B cell (primary cell): Measurements from ENCODE around the gene ENC1. TPM values are rescaled to one million over a fixed set of nuclear protein-coding genes. Genes with fewer than 3 reads are reported as not detected.

Experiments used
- ATAC-seq: fragments of 200-7000 bp; cut with Tn5 transposase; one replicate; pipeline ENCODE4 v1.10.0; 2021; ENCODE audit warnings: low read depth, mild to moderate bottlenecking, moderate number of reproducible peaks, moderate library complexity
- CTCF ChIA-PET: fragments of 350-600 bp; sonication (Branson Sonifier 250); formaldehyde crosslinking; loops from one replicate; lab custom pipeline; 2021; ENCODE audit warnings: antibody characterized with exemption, inconsistent platforms; lab: Charles Lee
- POLR2A ChIA-PET: fragments of 350-600 bp; sonication (Branson Sonifier 250); formaldehyde crosslinking; loops from one replicate; lab custom pipeline; 2021; ENCODE audit warnings: antibody characterized with exemption; lab: Charles Lee
- DNase-seq: peaks from one replicate; pipeline ENCODE4 v3.0.0; 2013
- H2AFZ ChIP-seq: 2 replicates; pipeline ENCODE4 v1.6.1; 2012; ENCODE audit warnings: mild to moderate bottlenecking, low read depth, low read length; ENCODE audit not compliant: insufficient read depth, poor library complexity, severe bottlenecking
- H3K27ac ChIP-seq, 2 donors: 1 replicate in 1 of 2; 2 replicates in 1 of 2; pipeline ENCODE4 v1.5.1; 2012 to 2013; ENCODE audit warnings: low read length in 2 of 2, mild to moderate bottlenecking in 2 of 2, moderate library complexity in 1 of 2
- H3K27me3 ChIP-seq, 4 experiments: fragments of 200-600 bp in 1 of 4; sonication (generic) in 1 of 4; replicated peaks in 1 of 4; 1 replicate in 2 of 4; 2 replicates in 2 of 4; pipeline versions ENCODE4 v1.6.1 to v1.7.0; 2013 to 2016; ENCODE audit warnings: low read length in 3 of 4, mild to moderate bottlenecking in 2 of 4, mixed read lengths in 1 of 4, moderate library complexity in 1 of 4; ENCODE audit not compliant: insufficient read depth in 4 of 4, control insufficient read depth in 3 of 4; ENCODE audit errors: control extremely low read depth in 1 of 4
- H3K36me3 ChIP-seq, 2 experiments: replicated peaks in 1 of 2; 1 replicate in 1 of 2; 2 replicates in 1 of 2; pipeline versions ENCODE4 v1.6.1 to v1.7.1; 2013; ENCODE audit warnings: low read length in 1 of 2; ENCODE audit not compliant: insufficient read depth in 2 of 2, control insufficient read depth in 1 of 2; ENCODE audit errors: control extremely low read depth in 1 of 2, extremely low read depth in 1 of 2
- H3K4me1 ChIP-seq, 2 donors: fragments of 200-600 bp in 1 of 2; sonication (generic) in 1 of 2; 1 replicate in 1 of 2; 2 replicates in 1 of 2; pipeline versions ENCODE4 v1.5.1 to v1.6.1; 2013 to 2017; ENCODE audit warnings: low read length in 2 of 2; ENCODE audit not compliant: control insufficient read depth in 2 of 2, insufficient read depth in 2 of 2
- H3K4me2 ChIP-seq: replicated peaks from 2 replicates; pipeline ENCODE3; 2012; ENCODE audit warnings: mild to moderate bottlenecking, low read depth, low read length; ENCODE audit not compliant: poor library complexity, severe bottlenecking
- H3K4me3 ChIP-seq, 5 experiments: fragments of 200-600 bp in 1 of 5; sonication (generic) in 1 of 5; 1 replicate in 3 of 5; 2 replicates in 2 of 5; pipeline versions ENCODE4 v1.5.1 to v1.7.0; 2011 to 2016; ENCODE audit warnings: low read length in 4 of 5, mild to moderate bottlenecking in 4 of 5, low read depth in 2 of 5, control low read depth in 1 of 5, moderate library complexity in 1 of 5; ENCODE audit not compliant: insufficient read depth in 1 of 5; ENCODE audit errors: control extremely low read depth in 1 of 5, extremely low read depth in 1 of 5
- H3K79me2 ChIP-seq: fragments of 200-600 bp; sonication (generic); one replicate; pipeline ENCODE4 v1.6.0; 2016; ENCODE audit warnings: low read length; ENCODE audit not compliant: control insufficient read depth, insufficient read depth
- H3K9ac ChIP-seq: fragments of 200-600 bp; sonication (generic); 2 replicates; pipeline ENCODE4 v1.6.1; 2017; ENCODE audit warnings: mild to moderate bottlenecking, low read length, moderate library complexity
- H3K9me3 ChIP-seq, 3 donors: one replicate each; pipeline versions ENCODE4 v1.6.1 to v1.7.1; 2013; ENCODE audit warnings: low read length in 2 of 3; ENCODE audit not compliant: control insufficient read depth in 2 of 3, insufficient read depth in 1 of 3; ENCODE audit errors: control extremely low read depth in 1 of 3
- H4K20me1 ChIP-seq: 2 replicates; pipeline ENCODE4 v1.6.0; 2012; ENCODE audit warnings: mild to moderate bottlenecking, low read length; ENCODE audit not compliant: insufficient read depth, control insufficient read depth, poor library complexity, severe bottlenecking
- H3K27ac Mint-ChIP-seq: one replicate; pipeline ENCODE4 v1.8.0; 2021; ENCODE audit warnings: mixed read lengths
- H3K27me3 Mint-ChIP-seq: one replicate; pipeline ENCODE4 v1.8.0; 2021; ENCODE audit warnings: mixed read lengths
- H3K4me1 Mint-ChIP-seq: one replicate; pipeline ENCODE4 v1.8.0; 2021; ENCODE audit warnings: mixed read lengths
- H3K4me3 Mint-ChIP-seq: one replicate; pipeline ENCODE4 v1.8.0; 2021; ENCODE audit warnings: mixed read lengths
- H3K9me3 Mint-ChIP-seq: one replicate; pipeline ENCODE4 v1.8.0; 2022; ENCODE audit warnings: mixed read lengths; ENCODE audit not compliant: insufficient read depth
- CTCF ChIP-seq: fragments of 200-600 bp; IDR thresholded peaks from one replicate; pipeline ENCODE4 v1.8.0; 2022; ENCODE audit warnings: antibody characterized with exemption, mild to moderate bottlenecking
- EZH2 ChIP-seq: IDR thresholded peaks from 2 replicates; pipeline ENCODE4 v1.6.1; 2012; ENCODE audit warnings: borderline replicate concordance, low read depth, mild to moderate bottlenecking, moderate library complexity, low read length; ENCODE audit not compliant: insufficient read depth, poor library complexity, severe bottlenecking
- WGBS: methylation state at CpG from one replicate; pipeline ENCODE4 v1.1.5; 2013; ENCODE audit warnings: missing lambda C conversion rate; ENCODE audit not compliant: insufficient coverage; 5-methylcytosine and 5-hydroxymethylcytosine counted together
- intact Hi-C: fragments of 100-400 bp; cut with micrococcal nuclease; formaldehyde crosslinking; loops from one replicate; pipeline ENCODE4 v1.10.0; 2022
- polyA plus RNA-seq: library from polyadenylated mRNA; depleted of rRNA; stranded (reverse); fragments of >200 nt; gene quantifications from 2 replicates; pipeline ENCODE4 v1.2.3, GENCODE V29; 2012
- total RNA-seq, 2 donors: library from RNA; stranded (reverse); fragments of 120-200 nt in 1 of 2; gene quantifications; 1 replicate in 1 of 2; 2 replicates in 1 of 2; pipeline versions ENCODE4 v1.2.3 to v1.2.4, GENCODE V29; 2013 to 2022

Gene ENC1
- total and polyA plus RNA-seq, 2 donors (not counting 1 experiment from before 2014, with no cell fraction given): 7.2 to 14.6 TPM

GRCh38 chr5:74655206-74655605 lies 14.7 kb upstream of the ENC1 start:
- intact Hi-C loops: no loop called here
- Mint-ChIP-seq H3K27ac (no peak overlapping the region), H3K27me3 (peaks cover 30% of the 10 kb centered on the region), H3K9me3 (no peaks in the 10 kb centered on the region), H3K4me1 (no peaks in the 10 kb centered on the region), H3K4me3 (no peak overlapping the region)
- Histone ChIP-seq H3K9me3 (no peaks in the 10 kb centered on the region), H3K27me3 (peaks cover 0 to 6% (median 1%) of the 10 kb centered on the region in 4 experiments), H3K4me2 (no peak overlapping the region), H4K20me1 (no peaks in the 10 kb centered on the region), H3K79me2 (no peaks in the 10 kb centered on the region), H3K4me3 (no peak overlapping the region), H3K36me3 (no peaks in the 10 kb centered on the region), H2AFZ (no peak overlapping the region), H3K4me1 (no peaks in the 10 kb centered on the region), H3K27ac (no peak overlapping the region), H3K9ac (no peak overlapping the region)
- CTCF ChIA-PET: interaction anchor here (0.8 to 1.0 kb wide), 2 partner anchors 15 to 19 kb away, joined by 3 read pairs; partner anchors contain the start of gene ENC1
- POLR2A ChIA-PET: no interaction called here
- no peak for TF ChIP-seq EZH2
- no peak for TF ChIP-seq CTCF
- no peak for ATAC-seq
- DNase-seq: no peak
- WGBS: 75% methylated on average over 2 of the region's 6 CpGs

DNA sequence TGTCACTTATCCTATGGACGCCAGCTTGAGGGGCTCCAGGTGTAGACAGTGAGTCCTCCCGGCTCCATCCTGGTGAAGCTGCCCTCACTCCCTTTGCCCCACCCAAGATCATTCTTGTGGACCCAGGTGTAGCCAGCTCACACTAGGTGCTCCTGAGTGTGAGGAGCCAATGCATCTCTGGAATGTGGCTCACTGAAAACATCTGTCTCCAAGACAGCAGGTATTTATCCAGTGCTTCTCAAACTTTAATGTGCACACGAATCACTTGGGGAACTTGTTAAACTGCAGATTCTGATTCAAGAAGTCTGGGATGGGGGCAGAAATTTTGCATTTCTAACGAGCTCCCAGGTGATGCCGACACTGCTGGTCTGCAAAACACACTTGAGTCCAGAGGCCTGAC lies 13.5 kb upstream of the ENC1 start:
- Histone ChIP-seq H3K27ac (no peak overlapping the region), H3K36me3 (no peaks in the 10 kb centered on the region), H4K20me1 (no peaks in the 10 kb centered on the region), H3K9me3 (no peaks in the 10 kb centered on the region), H3K9ac (no peak overlapping the region), H3K27me3 (peaks cover 0 to 11% (median 7%) of the 10 kb centered on the region in 4 experiments), H3K4me3 (no peak overlapping the region), H2AFZ (no peak overlapping the region), H3K4me1 (no peaks in the 10 kb centered on the region), H3K79me2 (no peaks in the 10 kb centered on the region), H3K4me2 (no peak overlapping the region)
- Mint-ChIP-seq H3K9me3 (no peaks in the 10 kb centered on the region), H3K27me3 (peaks cover 27% of the 10 kb centered on the region), H3K4me3 (no peak overlapping the region), H3K27ac (no peak overlapping the region), H3K4me1 (peaks cover under 1% of the 10 kb centered on the region)
- WGBS: 65% methylated on average over 4 of the region's 5 CpGs
- intact Hi-C loops: no loop called here
- CTCF ChIA-PET: interaction anchor here (0.9 to 1.1 kb wide), 2 partner anchors 12 to 752 kb away, joined by 3 to 4 read pairs; no protein-coding TSS in a partner anchor
- ATAC-seq (no peak), DNase-seq (no peak)
- POLR2A ChIA-PET: no interaction called here
- TF ChIP-seq EZH2 (no peak), CTCF (no peak)
